HG03108 (cell line): ENCODE results near the gene C10orf90.
"Not testable (repeated sequence)": the region's sequence is repeated elsewhere in the genome, so short reads cannot be mapped to it uniquely, and the experiment has no call there.

Source experiments
- ATAC-seq: cut with Tn5 transposase; IDR thresholded peaks from one replicate; pipeline ENCODE4 v1.9.1; 2021; ENCODE audit warnings: moderate library complexity; ENCODE audit not compliant: unreplicated experiment

The C10orf90 gene

DNA sequence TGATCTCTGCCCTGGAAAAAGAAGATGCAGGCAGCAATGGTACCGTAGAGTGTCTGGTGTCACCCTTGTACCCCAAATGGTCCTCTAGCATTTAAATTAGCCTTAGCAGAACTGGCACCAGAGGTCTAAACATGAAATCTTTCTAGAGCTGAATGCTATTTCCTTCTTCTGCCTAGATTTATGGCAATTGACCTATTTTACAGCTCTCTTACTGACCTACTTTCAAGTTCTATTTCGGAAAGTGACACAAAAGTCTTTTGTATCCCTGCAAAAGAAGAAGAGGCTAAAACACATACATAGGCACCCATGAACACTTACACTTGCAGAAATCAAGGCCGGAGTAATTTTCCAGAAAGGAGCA lies 272.1 kb downstream of the C10orf90 start:
- ATAC-seq = no peak

DNA sequence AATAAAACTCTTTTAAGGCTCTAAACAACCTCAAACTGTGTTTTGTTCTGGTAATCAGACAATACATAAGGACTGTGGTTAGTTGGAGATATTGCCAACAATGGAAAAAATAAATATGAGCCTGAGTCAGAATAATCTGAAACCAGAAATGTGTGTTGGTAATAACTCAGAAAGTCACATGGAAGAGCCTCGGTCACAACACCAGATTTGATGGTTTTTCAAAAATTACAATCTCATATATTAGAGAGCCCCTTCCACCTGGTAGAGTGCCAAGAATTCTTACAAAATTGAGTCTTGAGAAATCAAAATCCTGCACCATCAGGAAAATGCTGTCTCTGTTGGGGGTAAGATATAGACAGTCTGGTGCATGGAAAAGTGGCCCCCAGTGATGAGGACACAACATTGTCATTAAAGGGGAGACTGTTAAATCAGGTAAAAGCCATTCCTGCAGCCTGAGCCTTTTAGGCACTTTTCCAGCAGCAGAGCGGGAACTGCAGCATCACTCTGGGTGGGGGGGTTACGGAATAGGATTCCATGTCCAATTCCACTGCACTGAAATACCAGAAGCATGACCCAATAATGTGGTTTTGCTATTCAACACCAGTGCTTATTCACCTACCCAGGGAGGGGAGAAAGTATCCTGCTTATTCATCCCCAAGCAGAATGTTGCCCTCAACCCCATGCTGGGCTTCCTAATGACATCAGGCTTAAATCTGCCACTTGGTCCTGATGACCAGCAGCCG lies 272.7 kb downstream of the C10orf90 start:
- no peak for ATAC-seq

DNA sequence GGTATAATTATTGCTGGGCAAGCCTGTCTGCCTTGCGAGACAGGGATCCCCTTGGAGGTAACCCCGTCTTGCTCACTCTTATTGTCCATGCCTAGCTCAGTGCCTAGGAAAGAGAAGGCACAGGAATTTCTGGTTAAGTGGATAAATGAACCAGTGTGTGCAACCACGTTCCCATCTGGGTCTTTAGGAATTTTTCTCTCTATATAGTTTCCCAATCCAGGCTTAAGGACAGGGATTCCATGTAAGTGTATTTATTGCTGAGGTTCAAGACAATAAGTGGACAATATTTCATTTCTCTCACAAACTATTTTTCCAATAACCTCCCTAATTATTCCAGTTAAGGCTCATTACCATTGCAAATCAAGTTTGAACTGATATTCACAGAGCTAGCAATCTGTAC lies 273.3 kb downstream of the C10orf90 start:
- ATAC-seq = no peak

DNA sequence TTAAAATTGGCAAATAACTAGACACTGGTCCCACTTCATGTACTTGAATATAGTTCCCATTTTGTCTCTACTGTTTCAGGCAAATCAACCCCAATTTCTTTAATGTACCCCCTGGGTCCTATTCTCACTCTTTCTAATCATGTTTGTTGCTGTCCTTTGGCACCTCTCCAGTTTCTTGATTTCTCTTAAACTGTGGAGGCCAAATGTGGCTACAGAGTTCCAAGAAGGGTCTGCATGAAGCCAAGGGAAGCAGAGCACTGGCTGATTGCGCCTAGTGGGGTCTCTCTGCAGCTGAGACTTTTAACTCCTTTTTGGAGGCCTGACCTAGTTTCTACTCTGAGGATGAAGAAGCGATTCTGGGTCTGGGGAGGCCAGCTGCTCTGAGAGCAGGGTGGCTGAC lies 275.5 kb downstream of the C10orf90 start:
- ATAC-seq = no peak

DNA sequence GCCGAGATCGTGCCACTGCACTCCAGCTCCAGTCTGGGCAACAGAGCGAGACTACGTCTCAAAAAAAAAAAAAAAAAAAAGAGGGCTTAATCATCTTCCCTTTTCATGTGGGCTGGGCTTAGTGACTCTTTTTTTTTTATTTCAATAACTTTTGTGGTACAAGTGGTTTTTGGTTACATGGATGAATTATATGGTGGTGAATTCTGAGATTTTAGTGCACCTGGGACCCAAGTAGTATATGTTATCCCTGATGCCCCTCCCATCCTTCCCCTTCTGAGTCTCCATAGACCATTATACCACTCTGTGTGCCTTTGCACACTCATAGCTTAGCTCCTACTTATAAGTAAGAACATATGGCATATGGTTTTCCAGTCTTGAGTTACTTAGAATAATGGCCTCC lies 277.4 kb downstream of the C10orf90 start:
- ATAC-seq = no peak

DNA sequence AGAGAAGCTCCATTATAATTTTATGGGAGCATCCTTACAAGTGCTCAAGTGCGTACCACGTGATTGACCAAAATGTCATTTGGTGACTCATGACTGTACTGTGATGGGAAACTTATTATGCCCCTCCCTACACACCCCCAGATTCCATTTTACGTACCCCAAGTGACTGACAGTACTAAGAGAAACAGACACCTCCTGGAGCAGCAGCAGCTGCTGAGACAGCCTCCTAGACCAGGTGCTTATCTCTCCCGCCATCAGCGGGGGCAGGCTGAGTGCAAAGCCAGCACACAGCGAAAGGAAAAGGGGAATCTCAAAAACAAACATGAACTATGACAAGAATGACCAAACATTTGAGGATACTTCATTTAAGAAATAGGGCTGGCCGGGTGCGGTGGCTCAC lies 278.0 kb downstream of the C10orf90 start:
- ATAC-seq = no peak

DNA sequence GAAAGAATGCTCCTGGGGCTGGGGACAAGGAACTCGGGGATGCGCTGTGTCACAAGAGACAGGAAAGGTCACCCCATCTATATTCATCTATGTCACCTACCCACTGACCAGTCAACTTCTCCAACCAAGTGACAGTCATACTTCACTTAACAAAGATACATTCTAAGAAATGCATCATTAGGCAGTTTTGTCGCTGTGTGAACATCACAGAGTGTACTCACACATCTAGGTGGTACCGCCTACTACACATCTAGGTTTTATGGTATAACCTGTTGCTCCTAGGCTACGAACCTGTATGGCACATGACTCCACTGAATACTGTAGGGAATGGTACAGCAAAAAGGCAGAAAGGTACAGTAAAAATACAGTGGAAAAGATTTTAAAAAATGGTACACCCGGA lies 278.4 kb downstream of the C10orf90 start:
- ATAC-seq = no peak

DNA sequence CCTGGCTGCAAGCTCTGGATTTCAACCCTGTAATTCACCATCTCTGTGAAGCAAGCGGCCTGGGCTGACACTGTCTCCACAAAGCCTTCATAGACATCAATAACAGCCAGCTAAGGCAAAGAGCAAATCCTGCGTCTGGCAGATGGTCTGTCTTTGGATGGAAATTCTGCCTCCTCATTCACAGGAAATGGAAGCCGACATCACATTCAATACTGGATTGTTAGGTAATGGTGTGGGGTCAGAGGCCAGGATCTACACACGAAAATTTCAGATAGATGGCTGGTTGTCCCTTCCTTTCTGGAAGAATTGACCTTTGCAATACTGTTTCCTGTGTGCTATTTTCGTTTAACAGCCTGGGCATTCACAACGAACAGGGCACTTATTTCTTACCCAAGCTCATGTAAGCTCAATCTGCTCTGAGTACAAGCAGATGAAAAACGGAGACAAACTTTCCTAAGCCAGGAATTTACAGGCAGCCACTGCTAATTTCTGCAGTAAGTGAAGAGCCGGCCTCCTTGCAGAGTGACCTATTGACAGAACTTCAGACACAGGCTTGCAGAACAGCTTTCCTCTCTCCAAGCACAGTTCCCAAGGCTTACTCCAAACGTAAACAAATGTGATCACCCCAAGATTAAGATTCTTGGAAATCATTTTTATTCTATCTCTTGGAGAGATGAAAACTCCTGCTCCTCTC lies 279.2 kb downstream of the C10orf90 start:
- ATAC-seq = no peak

DNA sequence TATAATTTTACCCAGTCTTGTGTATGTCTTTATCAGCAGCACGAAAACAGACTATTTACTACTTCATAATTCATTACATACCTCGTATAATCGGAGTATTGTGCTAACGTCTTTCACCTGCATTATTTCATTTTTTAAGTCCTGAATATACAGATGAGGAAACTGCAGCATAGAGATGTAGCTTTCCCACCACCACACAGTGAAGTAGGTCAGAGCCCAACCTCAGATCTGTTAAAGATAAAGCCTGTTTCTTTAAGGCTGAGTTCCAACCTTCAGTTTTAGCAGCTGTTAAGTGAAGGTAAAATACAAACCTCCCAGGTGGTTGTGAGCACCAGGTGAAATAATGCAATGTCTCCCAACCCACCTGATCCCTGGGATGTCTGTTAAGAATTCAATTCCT lies 280.2 kb downstream of the C10orf90 start:
- ATAC-seq = no peak

DNA sequence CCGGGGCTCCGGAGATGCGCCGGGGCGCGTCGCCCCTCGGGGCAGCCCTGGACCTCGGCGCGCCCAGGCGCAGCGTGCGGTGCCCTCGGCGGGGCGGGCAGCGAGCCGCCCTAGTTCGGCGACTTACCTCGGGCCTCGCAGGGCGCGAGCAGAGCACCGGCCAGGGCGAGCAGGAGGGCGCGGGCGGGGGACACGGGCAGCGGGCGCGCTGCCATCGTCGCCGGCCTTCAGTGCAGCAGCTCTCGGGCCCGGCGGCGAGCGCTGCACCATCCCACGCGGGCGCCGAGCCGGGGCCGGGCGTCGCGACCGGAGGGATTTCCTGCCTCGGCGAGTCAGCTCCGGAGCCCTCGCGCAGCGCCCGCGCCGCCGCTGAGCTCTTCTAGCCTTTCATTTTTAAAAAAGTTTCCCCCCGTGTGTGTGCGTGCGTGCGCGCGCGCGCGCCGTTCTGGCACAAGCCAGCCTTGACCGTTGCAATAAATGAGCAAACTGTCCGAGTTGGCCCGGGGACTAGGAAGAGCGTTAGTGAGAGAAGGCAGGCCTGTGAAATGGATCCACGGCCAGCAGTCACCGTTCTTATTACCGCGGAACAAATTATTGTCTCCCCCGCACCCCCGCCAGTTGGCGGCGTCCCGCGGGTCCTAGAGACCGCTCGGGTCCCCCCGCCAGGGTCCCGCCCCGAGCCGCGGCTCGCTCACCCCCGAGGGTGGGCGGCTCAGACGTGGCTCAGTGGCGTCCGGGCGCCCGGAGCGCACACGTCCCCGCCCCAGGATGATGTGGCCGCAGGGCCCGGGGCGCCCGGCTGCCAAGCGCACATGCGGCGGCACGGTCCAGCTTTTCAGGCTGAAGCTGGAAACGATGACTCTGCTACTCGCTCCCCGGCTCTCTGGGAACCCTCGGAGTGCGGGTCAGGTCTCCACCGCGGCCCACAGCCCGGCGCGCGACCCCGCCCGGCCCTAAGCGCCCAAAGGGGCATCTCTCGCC lies 282.3 kb downstream of the C10orf90 start, which contains the start of gene ADAM12:
ADAM12 (minus strand) TSS at position 547 of the 981 bp plus-strand sequence; CDS start at position 215, 332 bp downstream.
- ATAC-seq = no peak

DNA sequence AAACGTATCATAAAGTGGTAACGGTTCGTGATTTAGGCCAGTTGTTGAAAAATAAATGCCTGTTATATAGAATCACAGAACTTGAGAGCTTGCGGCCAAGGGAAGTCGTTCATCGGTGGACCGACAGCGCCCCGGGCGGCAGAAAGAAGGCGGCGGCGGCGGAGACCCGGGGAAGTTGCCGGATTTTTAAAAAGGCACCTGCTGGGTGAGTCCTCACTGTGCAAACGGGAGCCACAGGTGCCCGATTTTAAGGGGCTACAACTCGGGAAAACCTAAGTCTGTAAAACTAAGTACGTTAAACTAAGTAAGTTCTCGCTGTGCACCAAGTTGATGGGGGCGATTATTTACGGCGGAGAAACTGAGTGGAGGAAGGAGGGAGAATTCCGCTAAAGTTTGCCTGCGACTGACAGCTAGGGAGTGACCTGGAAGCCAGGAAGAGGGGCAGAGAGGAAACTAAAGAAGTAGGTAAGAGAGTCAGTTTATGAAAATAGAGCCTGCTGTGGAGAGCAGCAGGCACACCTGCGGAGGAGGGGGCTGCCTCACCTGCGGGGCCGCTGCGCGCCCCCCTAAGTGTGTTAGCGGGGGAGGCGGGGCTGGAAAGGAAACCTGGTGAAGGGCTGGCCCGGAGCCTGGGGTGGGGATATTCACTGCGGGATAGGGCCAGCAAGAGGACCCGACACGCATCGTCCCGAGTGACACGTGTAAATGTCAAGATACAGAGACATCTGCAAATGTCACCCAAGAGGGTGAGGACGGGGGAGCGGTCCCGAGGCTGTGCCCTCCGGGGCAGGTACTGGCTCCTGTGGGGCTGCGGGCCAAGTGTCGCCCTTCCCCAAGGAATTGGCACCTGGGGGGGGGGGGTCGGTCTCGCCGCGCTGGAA lies 283.2 kb downstream of the C10orf90 start:
- no peak for ATAC-seq

DNA sequence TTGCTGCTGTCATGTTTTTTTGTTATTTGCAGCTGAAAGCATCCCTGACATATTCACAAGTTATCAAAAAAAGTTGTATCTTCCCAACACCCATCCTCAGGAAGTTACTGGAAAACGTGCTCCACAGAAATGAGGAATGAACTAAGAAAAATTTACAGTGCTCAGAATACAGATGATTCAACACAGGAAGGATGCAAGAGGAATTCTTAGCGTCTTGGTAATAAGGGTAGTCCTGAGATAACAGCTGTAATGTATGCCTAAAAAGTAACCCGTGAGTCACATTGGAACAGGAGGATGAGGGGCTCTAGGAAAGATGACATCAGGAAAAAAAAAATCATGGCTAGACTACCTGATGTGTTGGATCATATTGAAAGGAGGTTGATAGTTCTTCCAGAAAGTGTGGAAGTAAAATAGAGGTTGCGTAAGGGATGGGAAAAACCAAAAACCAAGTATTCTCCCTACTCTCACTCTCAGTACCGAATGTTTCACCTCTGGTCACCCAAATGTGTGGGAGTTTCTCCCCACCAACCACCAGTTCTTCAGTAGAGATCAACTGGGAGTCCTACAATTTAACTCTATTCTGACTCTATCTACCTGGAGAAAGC lies 286.1 kb downstream of the C10orf90 start:
- no peak for ATAC-seq

DNA sequence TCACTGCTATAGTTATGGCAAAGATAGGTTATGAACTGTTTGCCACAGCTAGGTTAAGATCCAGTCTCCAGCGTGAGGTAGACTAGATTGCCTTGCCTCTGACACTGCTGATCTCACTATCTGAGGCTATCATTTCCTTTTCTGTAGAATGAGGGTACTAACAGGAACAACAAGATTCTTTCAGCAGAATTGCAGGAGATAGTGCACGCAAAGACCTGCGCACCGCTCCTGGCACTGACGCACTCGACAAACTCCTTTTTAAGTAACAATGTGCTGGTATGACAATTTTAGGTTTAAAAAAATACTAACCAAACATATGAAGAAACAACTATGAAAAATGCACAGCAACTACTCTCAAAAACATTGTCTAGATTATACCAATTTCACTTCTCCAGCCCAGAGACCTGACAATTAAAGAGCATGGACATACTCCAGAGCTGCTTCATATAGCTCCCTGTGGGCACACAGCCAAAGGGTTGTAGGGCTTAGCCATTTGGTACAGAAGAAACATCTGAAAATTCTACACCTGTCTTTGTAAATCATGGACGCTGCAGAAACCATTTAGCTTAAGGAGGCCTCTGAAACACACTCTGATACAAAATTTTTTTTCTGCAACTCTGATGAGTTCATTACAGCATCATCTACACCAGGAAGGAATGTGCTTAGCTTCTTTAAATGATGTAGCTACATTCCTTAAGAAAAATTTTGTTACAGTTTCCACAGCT lies 290.0 kb downstream of the C10orf90 start:
- no peak for ATAC-seq

DNA sequence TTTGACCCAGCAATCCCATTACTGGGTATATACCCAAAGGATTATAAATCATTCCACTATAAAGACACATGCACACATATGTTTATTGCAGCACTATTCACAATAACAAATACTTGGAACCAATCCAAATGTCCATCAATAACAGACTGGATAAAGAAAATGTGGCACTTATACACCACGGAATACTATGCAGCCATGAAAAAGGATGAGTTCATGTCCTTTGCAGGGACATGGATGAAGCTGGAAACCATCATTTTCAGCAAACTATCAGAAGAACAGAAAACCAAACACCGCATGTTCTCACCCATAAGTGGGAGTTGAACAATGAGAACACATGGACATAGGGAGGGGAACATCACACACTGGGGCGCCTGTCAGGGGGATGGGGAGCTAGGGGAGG lies 291.3 kb downstream of the C10orf90 start:
- not testable (repeated sequence) for ATAC-seq

DNA sequence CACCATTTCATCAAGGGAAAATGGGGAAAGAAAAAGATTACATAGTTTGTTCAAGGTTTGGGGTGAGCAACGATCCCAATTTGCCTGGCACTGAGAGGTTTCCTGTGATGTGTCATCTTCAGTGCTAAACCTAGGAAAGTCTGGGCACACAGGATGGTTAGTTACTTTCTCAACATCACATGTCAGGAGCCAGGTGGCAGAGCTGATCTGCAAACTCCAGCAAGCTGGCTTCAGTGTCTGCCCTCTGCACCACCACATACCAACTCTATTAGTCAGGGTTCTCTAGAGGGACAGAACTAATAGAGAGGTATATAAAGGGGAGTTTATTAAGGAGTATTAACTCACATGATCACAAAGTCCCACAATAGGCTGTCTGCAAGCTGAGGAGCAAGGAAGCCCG lies 293.5 kb downstream of the C10orf90 start:
- ATAC-seq = no peak

DNA sequence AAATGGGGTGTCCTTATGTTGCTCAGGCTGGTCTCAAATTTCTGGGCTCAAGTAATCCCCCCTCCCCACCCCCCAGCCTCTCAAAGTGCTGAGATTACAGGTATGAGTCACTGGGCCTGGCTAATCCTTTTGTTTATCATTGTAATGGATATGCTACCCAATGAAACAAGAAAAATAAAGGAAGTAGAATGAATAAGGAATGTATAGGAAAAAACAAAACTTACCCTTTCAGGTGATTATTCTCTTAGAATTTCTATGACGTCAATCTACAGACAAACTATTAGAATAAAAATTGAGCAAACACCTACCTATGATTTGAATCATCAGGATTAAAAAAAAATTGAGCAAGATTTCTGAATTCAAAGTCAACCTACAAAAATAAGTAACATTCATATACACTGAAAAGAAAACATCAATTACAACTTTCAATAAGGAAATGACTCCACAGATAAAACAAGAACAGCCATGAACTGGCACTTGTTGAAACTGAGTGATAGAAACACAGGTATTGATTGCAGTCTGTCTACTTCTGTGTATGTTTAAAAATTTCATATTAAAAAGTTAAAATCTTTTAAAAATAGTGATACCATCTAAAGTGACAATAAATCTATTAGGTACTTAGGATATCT lies 294.5 kb downstream of the C10orf90 start:
- no peak for ATAC-seq

DNA sequence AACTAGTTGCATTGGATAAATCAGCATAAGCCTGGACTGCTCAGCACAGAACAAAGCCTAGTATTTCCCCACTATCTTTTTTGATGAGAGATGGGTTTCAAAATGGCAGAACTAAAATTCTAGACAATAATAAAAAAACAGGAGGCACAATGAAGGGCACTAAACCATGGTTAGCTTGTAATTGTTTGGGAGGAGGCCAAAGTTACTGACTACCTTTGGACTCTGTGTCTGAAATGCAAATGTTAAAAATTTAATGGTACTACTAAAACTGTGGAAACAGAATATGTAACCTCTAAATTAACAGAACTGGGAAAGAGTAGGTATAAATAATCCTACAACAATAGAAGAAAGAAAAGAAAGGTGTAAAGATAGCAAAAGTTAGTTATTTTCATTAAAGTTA lies 295.2 kb downstream of the C10orf90 start:
- no peak for ATAC-seq
